ENCODE measurements around the gene GRB14. TPM values are rescaled to one million over a fixed set of nuclear protein-coding genes. Genes with fewer than 3 reads are reported as not detected.

The GRB14 gene
- total RNA-seq, 1 experiment from 2014 or later, result 6.3 TPM

GRCh38 chr2:164655336-164655735 is 34.1 kb upstream of the GRB14 start:
- BruUV-seq (replicated peaks), result no TSS peak
- ChIA-PET RAD21 (ENCODE audit: low non-redundant PET in 1 of 2, low total read pairs in 2 of 2, uncharacterized antibody in 2 of 2, unreplicated experiment in 2 of 2) (no interaction called here), POLR2A (no interaction called here), CTCF (no interaction called here)
- H3K9me3 ChIP-seq (ENCODE audit: control insufficient read depth in 1 of 2, insufficient read depth in 1 of 2, low read depth in 1 of 2, low read length in 2 of 2), result no peaks in the 10 kb centered on the region
- intact Hi-C loops (cut with micrococcal nuclease), result loop anchor here (1.0 kb wide), 1 partner anchor 95 kb away; no protein-coding TSS in a partner anchor
- no peaks in the 10 kb centered on the region for H3K36me3 ChIP-seq (ENCODE audit: control insufficient read depth in 1 of 2, insufficient read depth in 2 of 2, low read length in 2 of 2)
- H3K4me2 ChIP-seq (ENCODE audit: low read length), result no peak overlapping the region
- H2AFZ ChIP-seq (ENCODE audit: low read depth, low read length, poor library complexity, severe bottlenecking), result no peak overlapping the region
- no peak overlapping the region for H3K9ac ChIP-seq (ENCODE audit: low read length)
- TF ChIP-seq ATF3 (IDR thresholded peaks at IDR 0.05) (no peak), ZFX (IDR thresholded peaks at IDR 0.05) (no peak), JUND (IDR thresholded peaks at IDR 0.05) (no peak), YY1 (IDR thresholded peaks at IDR 0.05; ENCODE audit: extremely low read depth, insufficient replicate concordance, low read depth, low read length) (no peak), REST (IDR thresholded peaks at IDR 0.05; ENCODE audit: low read depth) (no peak)
- no peak for DNase-seq (ENCODE audit: low read depth, low spot score)
- H3K79me2 ChIP-seq (ENCODE audit: insufficient read depth, low read length), result no peaks in the 10 kb centered on the region
- H3K4me3 ChIP-seq (replicated peaks in 1 of 2; ENCODE audit: low read depth in 1 of 2, low read length in 2 of 2), result no peak overlapping the region
- no peaks in the 10 kb centered on the region for H3K9me2 ChIP-seq (ENCODE audit: insufficient read depth)
- H3K27me3 ChIP-seq (ENCODE audit: insufficient read depth, low read length), result no peaks in the 10 kb centered on the region
- no peak for ATAC-seq
- no peaks in the 10 kb centered on the region; a peak in 1 of 4 replicates for H3K4me1 ChIP-seq (ENCODE audit: control insufficient read depth in 1 of 2, insufficient read depth in 2 of 2, low read length in 2 of 2)
- H4K20me1 ChIP-seq (ENCODE audit: insufficient read depth), result no peaks in the 10 kb centered on the region
- H3K27ac ChIP-seq (ENCODE audit: low read depth, low read length), result no peak overlapping the region

- ATAC-seq (no peak), DNase-seq (ENCODE audit: low read depth, low spot score) (no peak)
- intact Hi-C loops (cut with micrococcal nuclease), result no loop called here
- ChIA-PET POLR2A (no interaction called here), RAD21 (ENCODE audit: low non-redundant PET in 1 of 2, low total read pairs in 2 of 2, uncharacterized antibody in 2 of 2, unreplicated experiment in 2 of 2) (no interaction called here), CTCF (no interaction called here)
- Histone ChIP-seq H3K79me2 (ENCODE audit: insufficient read depth, low read length) (no peaks in the 10 kb centered on the region), H3K9me3 (ENCODE audit: control insufficient read depth in 1 of 2, insufficient read depth in 1 of 2, low read depth in 1 of 2, low read length in 2 of 2) (no peaks in the 10 kb centered on the region), H3K27me3 (ENCODE audit: insufficient read depth, low read length) (no peaks in the 10 kb centered on the region), H4K20me1 (ENCODE audit: insufficient read depth) (no peaks in the 10 kb centered on the region), H3K9ac (ENCODE audit: low read length) (no peak overlapping the region), H3K27ac (ENCODE audit: low read depth, low read length) (no peak overlapping the region), H2AFZ (ENCODE audit: low read depth, low read length, poor library complexity, severe bottlenecking) (no peak overlapping the region), H3K4me1 (ENCODE audit: control insufficient read depth in 1 of 2, insufficient read depth in 2 of 2, low read length in 2 of 2) (no peaks in the 10 kb centered on the region; a peak in 1 of 4 replicates), H3K4me2 (ENCODE audit: low read length) (no peak overlapping the region), H3K9me2 (ENCODE audit: insufficient read depth) (no peaks in the 10 kb centered on the region), H3K4me3 (replicated peaks in 1 of 2; ENCODE audit: low read depth in 1 of 2, low read length in 2 of 2) (no peak overlapping the region), H3K36me3 (ENCODE audit: control insufficient read depth in 1 of 2, insufficient read depth in 2 of 2, low read length in 2 of 2) (no peaks in the 10 kb centered on the region)
- no TSS peak for BruUV-seq (replicated peaks)
- TF ChIP-seq ATF3 (IDR thresholded peaks at IDR 0.05) (no peak), ZBTB33 (IDR thresholded peaks at IDR 0.05; ENCODE audit: extremely low read depth, insufficient replicate concordance, low read length) (no peak), JUND (IDR thresholded peaks at IDR 0.05) (no peak), EZH2 (IDR thresholded peaks at IDR 0.05) (no peak), RAD21 (IDR thresholded peaks at IDR 0.05; ENCODE audit: low read depth) (no peak)
Measured at GRCh38 chr2:164651361-164651760, 30.1 kb upstream of the GRB14 start.

All from HCT116 (cell line).